MG63 (cell line): ENCODE results near the gene SUGT1. TPM values are rescaled to one million over a fixed set of nuclear protein-coding genes. Genes with fewer than 3 reads are reported as not detected.
"Not testable (repeated sequence)": the region's sequence is repeated elsewhere in the genome, so short reads cannot be mapped to it uniquely, and the experiment has no call there.

Source experiments
- DNase-seq: peaks from one replicate; pipeline ENCODE4 v3.0.0-alpha.2; 2020
- H3K27me3 ChIP-seq: fragments of 250-450 bp; sonication (Bioruptor Pico); 2 replicates; pipeline ENCODE4 v1.5.1; 2020; ENCODE audit warnings: mild to moderate bottlenecking, moderate library complexity
- H3K36me3 ChIP-seq: fragments of 250-450 bp; sonication (Bioruptor Pico); 2 replicates; pipeline ENCODE4 v1.5.1; 2020; ENCODE audit warnings: mild to moderate bottlenecking, moderate library complexity
- H3K4me3 ChIP-seq: fragments of 250-450 bp; sonication (Bioruptor Pico); 2 replicates; pipeline ENCODE4 v1.5.1; 2020; ENCODE audit warnings: mild to moderate bottlenecking, moderate library complexity
- H3K9me3 ChIP-seq: fragments of 250-450 bp; sonication (Bioruptor Pico); 2 replicates; pipeline ENCODE4 v1.5.1; 2020; ENCODE audit warnings: mild to moderate bottlenecking, moderate library complexity
- total RNA-seq: library from RNA; depleted of rRNA; stranded (reverse); fragments of >200 nt; shearing (Covaris generic); gene quantifications from 2 replicates; pipeline ENCODE4 v1.2.3, GENCODE V29; 2014; ENCODE audit warnings: low replicate concordance

The SUGT1 gene
- total RNA-seq, 1 experiment from 2014 or later: 34.3 TPM

DNA sequence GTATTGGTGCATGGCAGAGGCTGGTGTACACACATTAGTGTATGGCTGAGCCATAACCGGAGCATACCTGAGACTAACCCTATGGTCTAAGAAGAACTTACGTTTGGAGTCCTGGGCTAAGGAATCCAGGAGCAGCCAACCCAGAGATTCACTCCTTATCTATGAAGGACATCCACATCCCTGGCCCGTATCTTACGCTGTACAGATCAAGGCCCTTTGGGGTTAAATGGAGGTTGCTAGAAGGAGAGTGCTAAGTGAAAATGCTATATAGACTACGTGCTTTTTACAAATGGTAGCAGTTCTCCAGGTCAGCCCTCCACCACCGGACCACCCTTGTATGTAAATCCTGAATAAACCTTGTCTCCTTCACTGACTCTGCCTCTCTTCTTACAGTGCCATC, 1.9 kb upstream of the SUGT1 start:
- Histone ChIP-seq H3K9me3 (no peaks in the 10 kb centered on the region), H3K4me3 (peak overlapping the region; percentile 70), H3K36me3 (peaks cover 14% of the 10 kb centered on the region), H3K27me3 (no peaks in the 10 kb centered on the region)
- no peak for DNase-seq

DNA sequence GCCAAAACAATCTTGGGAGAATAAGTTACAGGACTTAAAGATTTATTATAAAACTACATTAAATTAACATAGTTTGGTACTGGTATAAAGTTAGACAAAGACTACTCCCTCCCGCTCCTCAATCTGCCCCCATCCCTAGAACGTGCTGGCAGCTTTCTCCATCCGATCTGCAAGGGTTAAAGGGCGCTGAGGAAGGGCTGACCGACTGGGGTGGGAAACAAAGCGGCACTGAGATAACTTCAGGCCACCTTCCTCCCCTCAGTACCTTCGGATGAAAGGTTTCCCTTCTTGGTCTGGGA, 790 bp upstream of the SUGT1 start:
- H3K27me3 ChIP-seq: no peaks in the 10 kb centered on the region
- peak overlapping the region; percentile 70 for H3K4me3 ChIP-seq
- no peak for DNase-seq
- H3K36me3 ChIP-seq: peaks cover 14% of the 10 kb centered on the region
- no peaks in the 10 kb centered on the region for H3K9me3 ChIP-seq

GRCh38 chr13:52652980-52653303, 306 bp downstream of the SUGT1 start:
- no peaks in the 10 kb centered on the region for H3K9me3 ChIP-seq
- peaks cover 22% of the 10 kb centered on the region for H3K36me3 ChIP-seq
- no peaks in the 10 kb centered on the region for H3K27me3 ChIP-seq
- DNase-seq: no peak
- H3K4me3 ChIP-seq: peak overlapping the region; percentile 70

GRCh38 chr13:52659340-52659739, 6.7 kb downstream of the SUGT1 start:
- no peak for DNase-seq
- no peaks in the 10 kb centered on the region for H3K9me3 ChIP-seq
- no peaks in the 10 kb centered on the region for H3K27me3 ChIP-seq
- H3K4me3 ChIP-seq: no peak overlapping the region
- H3K36me3 ChIP-seq: peaks cover 51% of the 10 kb centered on the region

- peaks cover 62% of the 10 kb centered on the region for H3K36me3 ChIP-seq
- no peaks in the 10 kb centered on the region for H3K27me3 ChIP-seq
- no peaks in the 10 kb centered on the region for H3K9me3 ChIP-seq
- no peak for DNase-seq
- H3K4me3 ChIP-seq: no peak overlapping the region
Observed at GRCh38 chr13:52664272-52664671, 11.6 kb downstream of the SUGT1 start.

DNA sequence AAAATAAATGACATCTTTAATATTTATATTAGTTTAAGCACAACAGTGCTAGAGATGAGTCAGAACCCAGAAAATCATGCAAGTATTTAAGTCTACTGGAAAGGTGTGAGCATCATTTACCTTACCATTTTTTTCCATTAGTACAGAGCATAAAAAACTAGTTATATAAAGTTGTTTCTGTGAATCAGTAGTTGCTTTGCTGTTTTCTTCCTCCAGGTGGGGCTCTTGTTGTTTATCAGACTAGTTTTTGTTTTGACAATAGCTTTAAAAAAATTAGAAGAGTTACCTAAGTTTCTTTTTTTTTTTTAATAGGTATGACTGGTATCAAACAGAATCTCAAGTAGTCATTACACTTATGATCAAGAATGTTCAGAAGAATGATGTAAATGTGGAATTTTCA, 12.7 kb downstream of the SUGT1 start:
- DNase-seq: no peak
- Histone ChIP-seq H3K4me3 (no peak overlapping the region), H3K36me3 (peaks cover 54% of the 10 kb centered on the region), H3K27me3 (no peaks in the 10 kb centered on the region), H3K9me3 (no peaks in the 10 kb centered on the region)

DNA sequence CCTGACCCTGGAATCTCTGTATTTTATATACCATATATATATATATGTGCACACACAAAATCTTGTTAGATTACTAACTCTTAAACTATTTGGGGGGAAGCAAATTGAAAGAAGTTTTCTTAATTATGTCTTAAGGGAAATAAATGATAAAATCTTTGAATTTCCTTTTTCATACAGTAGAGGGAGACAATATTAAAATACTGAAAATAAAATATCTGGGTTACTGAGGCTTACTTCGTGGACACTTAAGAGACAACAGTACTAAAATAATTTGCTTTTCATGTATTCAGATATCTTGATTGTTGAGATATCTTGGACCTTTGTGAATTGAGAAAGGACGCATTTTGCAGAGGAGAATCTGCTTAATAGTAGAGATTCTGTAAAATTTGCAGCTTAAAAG, 17.0 kb downstream of the SUGT1 start:
- no peaks in the 10 kb centered on the region for H3K27me3 ChIP-seq
- H3K36me3 ChIP-seq: peaks cover 43% of the 10 kb centered on the region
- H3K9me3 ChIP-seq: no peaks in the 10 kb centered on the region
- DNase-seq: no peak
- H3K4me3 ChIP-seq: no peak overlapping the region

DNA sequence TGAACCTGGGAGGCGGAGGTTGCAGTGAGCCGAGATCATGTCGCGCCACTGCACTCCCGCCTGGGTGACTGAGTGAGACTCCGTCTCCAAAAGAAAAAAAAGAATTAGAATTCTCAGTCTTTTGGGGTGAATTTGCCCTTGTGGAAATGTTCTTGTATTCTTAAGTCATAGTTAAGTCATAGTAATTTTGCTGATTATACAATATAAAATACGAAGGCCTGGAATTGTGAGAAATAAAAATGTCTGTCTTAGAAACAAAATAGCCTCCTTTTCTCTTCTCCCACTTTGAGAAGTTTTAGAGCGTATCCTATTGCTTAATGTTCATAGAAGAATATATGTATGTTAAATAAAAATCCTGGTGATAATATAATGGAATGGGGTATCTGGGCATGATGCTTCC, 18.1 kb downstream of the SUGT1 start:
- Histone ChIP-seq H3K4me3 (no peak overlapping the region), H3K36me3 (peaks cover 33% of the 10 kb centered on the region), H3K9me3 (no peaks in the 10 kb centered on the region), H3K27me3 (no peaks in the 10 kb centered on the region)
- no peak for DNase-seq

DNA sequence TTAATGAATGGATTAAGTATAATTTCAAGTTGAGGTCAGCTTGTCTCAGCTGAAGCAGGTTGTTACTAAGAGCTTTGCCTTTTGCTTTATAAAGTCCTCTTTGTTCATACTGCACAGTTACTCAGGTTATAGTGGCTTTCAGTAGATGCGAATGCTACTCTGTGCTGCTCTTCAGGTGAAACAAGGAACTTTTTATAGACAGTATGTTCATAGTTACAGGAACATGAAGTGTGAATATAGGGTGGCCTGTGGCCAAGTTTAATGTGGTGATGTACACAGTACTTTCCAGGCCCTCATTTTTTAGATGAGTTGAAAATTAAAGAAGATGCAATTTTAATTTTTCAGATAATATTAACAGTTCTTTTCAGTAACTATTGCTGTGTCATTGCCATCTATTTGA, 20.8 kb downstream of the SUGT1 start:
- H3K36me3 ChIP-seq: peaks cover 28% of the 10 kb centered on the region
- DNase-seq: no peak
- no peak overlapping the region for H3K4me3 ChIP-seq
- no peaks in the 10 kb centered on the region for H3K9me3 ChIP-seq
- no peaks in the 10 kb centered on the region for H3K27me3 ChIP-seq

DNA sequence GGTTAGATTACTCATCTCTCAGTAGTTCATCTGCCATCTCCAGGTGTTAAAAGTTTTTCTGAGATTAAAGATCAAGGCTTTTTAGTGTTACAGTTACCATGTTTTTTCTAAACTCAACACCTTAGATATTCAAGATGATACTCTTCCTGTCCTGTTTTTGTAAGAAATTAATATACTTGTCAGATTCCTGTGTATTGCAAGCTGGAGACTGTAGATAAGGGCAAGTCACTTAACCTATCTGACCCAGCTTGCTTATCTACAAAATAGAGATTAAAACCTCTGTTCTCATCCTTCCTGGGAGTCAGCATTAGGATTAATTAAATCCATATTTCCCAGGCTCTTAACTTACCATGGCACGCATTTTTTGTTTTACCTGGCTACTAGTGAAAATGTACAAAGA, 25.2 kb downstream of the SUGT1 start:
- peaks cover 45% of the 10 kb centered on the region for H3K36me3 ChIP-seq

GRCh38 chr13:52685806-52686205, 33.2 kb downstream of the SUGT1 start:
- H3K27me3 ChIP-seq, H3K4me3 ChIP-seq, H3K9me3 ChIP-seq, DNase-seq: not testable (repeated sequence)
- H3K36me3 ChIP-seq: peaks cover 42% of the 10 kb centered on the region

More for the DNA sequence above, 25.2 kb downstream of the SUGT1 start:
- Histone ChIP-seq H3K9me3 (no peaks in the 10 kb centered on the region), H3K4me3 (no peak overlapping the region), H3K27me3 (no peaks in the 10 kb centered on the region)
- DNase-seq: no peak

DNA sequence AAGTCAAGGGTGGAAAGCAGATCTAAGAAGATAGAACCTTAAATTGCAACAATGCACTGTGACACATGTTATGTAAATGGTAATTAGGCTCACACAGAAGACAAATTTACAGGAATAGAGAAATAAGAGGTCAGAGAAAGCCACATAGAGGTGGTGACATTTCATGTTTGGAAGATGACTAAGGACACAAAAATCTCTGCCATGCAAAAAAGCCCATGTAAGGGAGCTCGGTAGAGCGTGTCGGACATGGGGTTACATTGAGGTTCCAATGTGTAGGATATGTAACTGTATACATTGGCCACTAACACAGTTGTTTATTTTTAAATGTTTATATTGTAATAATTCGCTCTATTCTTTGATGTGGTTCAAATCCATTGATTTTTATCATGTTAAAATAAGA, 33.7 kb downstream of the SUGT1 start:
- Histone ChIP-seq H3K4me3 (no peak overlapping the region), H3K36me3 (peaks cover 44% of the 10 kb centered on the region), H3K9me3 (no peaks in the 10 kb centered on the region), H3K27me3 (no peaks in the 10 kb centered on the region)
- DNase-seq: no peak

GRCh38 chr13:52695856-52696255, 43.2 kb downstream of the SUGT1 start:
- no peak overlapping the region for H3K4me3 ChIP-seq
- H3K27me3 ChIP-seq: no peaks in the 10 kb centered on the region
- DNase-seq: no peak
- H3K36me3 ChIP-seq: peaks cover 16% of the 10 kb centered on the region
- no peaks in the 10 kb centered on the region for H3K9me3 ChIP-seq

DNA sequence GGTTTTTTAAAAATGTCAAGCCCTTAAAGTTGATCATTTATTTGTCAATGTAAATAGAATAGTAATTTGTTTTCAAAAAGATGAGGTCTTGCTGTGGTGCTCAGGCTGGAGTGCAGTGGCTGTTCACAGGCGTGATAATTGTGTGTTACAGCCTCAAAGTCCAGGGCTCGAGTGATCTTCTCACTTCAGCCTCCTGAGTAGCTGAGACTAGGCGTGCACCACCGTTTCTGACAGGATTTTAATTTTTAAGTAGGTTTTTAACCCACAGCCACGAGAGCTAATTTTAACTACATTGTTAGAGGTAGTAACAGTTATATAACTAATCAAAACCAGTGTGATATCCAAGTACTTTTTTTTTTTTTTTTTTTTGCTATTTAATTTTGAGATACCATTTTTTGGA, 43.9 kb downstream of the SUGT1 start:
- no peak overlapping the region for H3K4me3 ChIP-seq

GRCh38 chr13:52701728-52702465, 49.3 kb downstream of the SUGT1 start:
- H3K27me3 ChIP-seq: no peaks in the 10 kb centered on the region
- DNase-seq: no peak
- H3K4me3 ChIP-seq: no peak overlapping the region
- peaks cover 5% of the 10 kb centered on the region for H3K36me3 ChIP-seq
- no peaks in the 10 kb centered on the region for H3K9me3 ChIP-seq

More for the DNA sequence above, 43.9 kb downstream of the SUGT1 start:
- Histone ChIP-seq H3K27me3 (no peaks in the 10 kb centered on the region), H3K36me3 (peaks cover 11% of the 10 kb centered on the region), H3K9me3 (no peaks in the 10 kb centered on the region)
- no peak for DNase-seq

DNA sequence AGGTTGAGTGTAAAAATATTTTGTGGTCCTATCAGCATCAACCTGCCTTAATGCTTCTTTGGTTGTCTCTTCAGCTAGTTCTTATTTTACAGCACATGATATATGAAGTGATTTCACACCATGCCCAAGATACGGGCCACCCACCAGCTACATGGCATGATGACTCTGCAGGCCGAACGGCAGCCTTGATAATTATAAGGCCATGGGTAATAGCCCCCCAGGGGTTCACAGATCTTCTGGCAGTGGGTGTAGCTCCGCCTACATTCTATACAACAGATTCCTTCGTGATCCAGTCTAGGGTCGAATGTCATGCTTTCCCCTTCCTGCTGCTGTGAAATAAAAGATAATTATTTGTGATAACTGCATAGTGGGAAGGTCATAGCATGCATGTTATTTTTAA, 50.8 kb downstream of the SUGT1 start:
- no peaks in the 10 kb centered on the region for H3K9me3 ChIP-seq
- H3K27me3 ChIP-seq: no peaks in the 10 kb centered on the region
- DNase-seq: no peak
- H3K36me3 ChIP-seq: peaks cover 5% of the 10 kb centered on the region
- no peak overlapping the region for H3K4me3 ChIP-seq

DNA sequence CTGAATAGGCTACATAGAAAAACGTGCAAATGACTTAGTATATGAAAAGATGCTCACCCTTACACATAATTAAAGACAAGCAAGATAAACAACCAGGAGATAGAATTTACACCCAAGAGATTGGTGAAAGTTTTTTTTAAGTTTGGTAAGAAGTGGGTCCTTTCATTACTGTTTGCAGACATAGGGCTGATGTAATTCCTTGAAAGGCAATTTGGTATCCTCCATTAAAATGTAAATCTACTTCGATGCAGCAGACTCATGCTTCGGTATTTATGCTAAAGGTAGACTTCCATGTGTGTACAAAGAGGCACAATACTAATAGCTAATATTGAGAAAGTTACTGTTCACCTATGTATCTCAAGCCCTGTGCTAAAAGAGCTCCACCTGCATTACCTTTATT, 53.4 kb downstream of the SUGT1 start:
- DNase-seq: no peak
- Histone ChIP-seq H3K9me3 (no peaks in the 10 kb centered on the region), H3K27me3 (no peaks in the 10 kb centered on the region), H3K36me3 (no peaks in the 10 kb centered on the region), H3K4me3 (no peak overlapping the region)

- Histone ChIP-seq H3K36me3 (no peaks in the 10 kb centered on the region), H3K9me3 (no peaks in the 10 kb centered on the region), H3K27me3 (no peaks in the 10 kb centered on the region), H3K4me3 (no peak overlapping the region)
- DNase-seq: no peak
Observed at GRCh38 chr13:52707375-52707774, 54.7 kb downstream of the SUGT1 start.

- H3K9me3 ChIP-seq, DNase-seq, H3K27me3 ChIP-seq: not testable (repeated sequence)
Observed at GRCh38 chr13:52708266-52708665, 55.6 kb downstream of the SUGT1 start.

More at GRCh38 chr13:52708266-52708665, 55.6 kb downstream of the SUGT1 start:
- not testable (repeated sequence) for H3K4me3 ChIP-seq, H3K36me3 ChIP-seq
